ENCODE results near the gene ZMIZ1. TPM values are rescaled to one million over a fixed set of nuclear protein-coding genes. Genes with fewer than 3 reads are reported as not detected.

The ZMIZ1 gene
- total and polyA plus RNA-seq, 4 donors, result 43.0 to 178 (median 107) TPM

DNA sequence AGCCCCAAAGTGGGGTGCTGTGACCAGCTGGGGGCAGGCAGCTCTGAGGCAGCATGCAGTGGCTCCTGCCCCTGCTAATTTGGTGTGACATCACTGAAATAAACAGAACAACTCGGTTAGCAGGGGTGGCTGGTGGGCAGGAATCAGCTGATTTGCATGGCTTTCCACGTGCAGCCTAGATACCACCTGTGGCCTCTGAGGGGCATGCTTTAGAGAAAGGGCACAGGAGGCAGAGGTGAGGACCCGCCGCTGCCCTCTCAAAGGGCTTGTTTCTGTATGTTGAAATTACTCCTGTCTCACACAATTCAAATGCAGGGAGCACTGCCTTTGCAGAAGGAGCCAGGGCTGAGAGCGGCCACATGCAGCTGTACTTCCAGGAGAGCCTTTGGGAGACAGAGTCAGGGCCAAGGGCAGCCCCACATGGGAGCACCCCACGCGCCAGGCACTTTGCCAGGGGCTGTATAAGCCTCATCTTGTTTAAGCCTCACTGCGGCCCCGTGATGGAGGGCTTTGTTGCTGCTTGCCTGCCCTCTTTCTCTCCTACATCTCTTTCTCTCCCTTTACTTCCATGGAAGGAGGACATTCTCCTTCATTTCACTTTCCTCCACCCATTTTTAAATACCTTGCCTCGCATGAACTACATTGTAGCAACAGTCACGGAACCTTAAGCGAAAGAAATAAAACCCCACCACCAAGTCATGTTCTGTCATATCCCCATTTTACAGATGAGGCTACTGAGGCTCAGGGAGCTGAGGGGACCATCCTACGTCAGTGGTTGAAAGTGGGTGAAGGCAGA lies 137.7 kb downstream of the ZMIZ1 start:
- Histone ChIP-seq H3K4me3 (ENCODE audit: low read depth, low read length) (no peak overlapping the region), H3K27me3 (ENCODE audit: control insufficient read depth, insufficient read depth, low read length) (no peaks in the 10 kb centered on the region), H3K4me1 (ENCODE audit: control insufficient read depth, insufficient read depth, low read length) (peaks cover 43% of the 10 kb centered on the region), H3K27ac (ENCODE audit: low read depth, low read length) (no peak overlapping the region), H3K9me3 (ENCODE audit: control insufficient read depth, insufficient read depth, low read length) (no peaks in the 10 kb centered on the region), H3K36me3 (ENCODE audit: control insufficient read depth, insufficient read depth, low read length) (peaks cover 96% of the 10 kb centered on the region)
- 46% methylated on average over 7 of the region's 13 CpGs for whole genome bisulfite sequencing (ENCODE audit: insufficient coverage)
- peak in 1 of 6 donors; percentile 32 for DNase-seq (ENCODE audit: low read depth in 4 of 6, low spot score in 6 of 6)

GRCh38 chr10:79207096-79207357 lies 138.3 kb downstream of the ZMIZ1 start:
- no peak overlapping the region for H3K4me3 ChIP-seq (ENCODE audit: low read depth, low read length)
- H3K27ac ChIP-seq (ENCODE audit: low read depth, low read length), result no peak overlapping the region
- no peaks in the 10 kb centered on the region for H3K9me3 ChIP-seq (ENCODE audit: control insufficient read depth, insufficient read depth, low read length)
- peaks cover 94% of the 10 kb centered on the region for H3K36me3 ChIP-seq (ENCODE audit: control insufficient read depth, insufficient read depth, low read length)
- H3K27me3 ChIP-seq (ENCODE audit: control insufficient read depth, insufficient read depth, low read length), result no peaks in the 10 kb centered on the region
- no peak for DNase-seq (ENCODE audit: low read depth in 4 of 6, low spot score in 6 of 6)
- WGBS (ENCODE audit: insufficient coverage), result 80% methylated on average over 4 of the region's 4 CpGs
- H3K4me1 ChIP-seq (ENCODE audit: control insufficient read depth, insufficient read depth, low read length), result peaks cover 47% of the 10 kb centered on the region

DNA sequence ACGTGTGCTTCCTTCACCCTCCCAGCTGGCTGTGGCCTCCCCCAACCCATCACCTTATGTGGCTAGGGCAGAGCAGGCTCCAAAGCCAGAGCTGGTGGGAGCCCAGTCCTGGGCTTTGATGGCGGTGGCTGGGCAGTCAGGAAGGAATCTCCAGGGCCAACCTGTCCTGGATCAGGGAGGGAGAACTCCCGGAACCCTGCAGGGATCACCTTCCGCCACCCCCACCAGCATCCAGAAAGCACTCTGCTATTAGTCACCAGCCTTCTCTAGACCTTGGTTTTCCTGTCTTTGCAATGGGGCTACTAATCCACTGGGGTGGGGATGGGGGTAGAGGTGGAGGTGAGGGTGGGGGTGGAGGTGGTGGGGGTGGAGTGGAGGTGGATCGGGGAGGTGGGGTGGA lies 139.0 kb downstream of the ZMIZ1 start:
- 64% methylated on average over 2 of the region's 5 CpGs for WGBS (ENCODE audit: insufficient coverage)
- H3K4me3 ChIP-seq (ENCODE audit: low read depth, low read length), result no peak overlapping the region
- DNase-seq (ENCODE audit: low read depth in 4 of 6, low spot score in 6 of 6), result no peak
- H3K27ac ChIP-seq (ENCODE audit: low read depth, low read length), result no peak overlapping the region
- no peaks in the 10 kb centered on the region for H3K9me3 ChIP-seq (ENCODE audit: control insufficient read depth, insufficient read depth, low read length)
- peaks cover 42% of the 10 kb centered on the region for H3K4me1 ChIP-seq (ENCODE audit: control insufficient read depth, insufficient read depth, low read length)
- peaks cover 89% of the 10 kb centered on the region for H3K36me3 ChIP-seq (ENCODE audit: control insufficient read depth, insufficient read depth, low read length)
- no peaks in the 10 kb centered on the region for H3K27me3 ChIP-seq (ENCODE audit: control insufficient read depth, insufficient read depth, low read length)

DNA sequence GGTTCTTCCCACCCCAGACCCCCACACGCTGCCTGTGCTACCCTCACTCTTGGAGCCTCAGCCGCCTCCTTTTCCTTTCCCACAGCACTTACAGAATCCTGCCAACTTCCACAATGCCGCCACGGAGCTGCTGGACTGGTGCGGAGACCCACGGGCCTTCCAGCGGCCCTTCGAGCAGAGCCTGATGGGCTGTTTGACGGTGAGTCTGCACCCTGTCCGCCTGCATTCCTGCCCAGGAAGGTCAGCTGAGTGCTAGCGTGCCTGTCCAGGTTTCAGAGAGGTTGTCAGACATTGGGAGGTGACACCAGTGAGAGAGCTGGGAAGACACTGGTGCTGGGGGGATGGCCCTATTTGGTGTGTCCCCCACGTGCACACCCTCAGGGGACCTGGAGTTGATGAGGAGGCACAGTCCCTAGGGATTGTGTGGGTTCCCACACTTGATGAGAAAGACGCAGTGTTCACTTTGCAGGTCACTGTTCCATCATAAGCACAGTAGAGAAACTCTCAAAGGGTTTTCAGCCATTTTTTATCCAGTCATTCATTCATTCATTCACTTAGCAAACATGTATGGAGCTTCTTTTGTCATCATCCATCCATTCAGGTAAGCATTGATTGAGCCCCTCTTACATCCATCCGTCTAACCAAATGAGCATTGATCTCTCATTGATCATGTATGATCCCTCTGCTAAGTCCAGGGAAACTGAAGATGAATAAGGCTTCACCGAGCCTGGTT lies 139.7 kb downstream of the ZMIZ1 start:
- H3K27me3 ChIP-seq (ENCODE audit: control insufficient read depth, insufficient read depth, low read length), result no peaks in the 10 kb centered on the region
- no peak overlapping the region for H3K27ac ChIP-seq (ENCODE audit: low read depth, low read length)
- H3K36me3 ChIP-seq (ENCODE audit: control insufficient read depth, insufficient read depth, low read length), result peaks cover 89% of the 10 kb centered on the region

GRCh38 chr10:79209340-79209739 lies 140.6 kb downstream of the ZMIZ1 start:
- Histone ChIP-seq H3K9me3 (ENCODE audit: control insufficient read depth, insufficient read depth, low read length) (no peaks in the 10 kb centered on the region), H3K36me3 (ENCODE audit: control insufficient read depth, insufficient read depth, low read length) (peaks cover 85% of the 10 kb centered on the region), H3K27ac (ENCODE audit: low read depth, low read length) (no peak overlapping the region), H3K27me3 (ENCODE audit: control insufficient read depth, insufficient read depth, low read length) (no peaks in the 10 kb centered on the region), H3K4me3 (ENCODE audit: low read depth, low read length) (no peak overlapping the region), H3K4me1 (ENCODE audit: control insufficient read depth, insufficient read depth, low read length) (peaks cover 26% of the 10 kb centered on the region)
- WGBS (ENCODE audit: insufficient coverage), result 49% methylated on average over 10 of the region's 10 CpGs
- no peak for DNase-seq (ENCODE audit: low read depth in 4 of 6, low spot score in 6 of 6)

More for the DNA sequence above, 139.7 kb downstream of the ZMIZ1 start:
- WGBS (ENCODE audit: insufficient coverage), result 90% methylated on average over 13 of the region's 15 CpGs
- Histone ChIP-seq H3K4me3 (ENCODE audit: low read depth, low read length) (no peak overlapping the region), H3K4me1 (ENCODE audit: control insufficient read depth, insufficient read depth, low read length) (peaks cover 36% of the 10 kb centered on the region), H3K9me3 (ENCODE audit: control insufficient read depth, insufficient read depth, low read length) (no peaks in the 10 kb centered on the region)
- DNase-seq (ENCODE audit: low read depth in 4 of 6, low spot score in 6 of 6), result no peak

DNA sequence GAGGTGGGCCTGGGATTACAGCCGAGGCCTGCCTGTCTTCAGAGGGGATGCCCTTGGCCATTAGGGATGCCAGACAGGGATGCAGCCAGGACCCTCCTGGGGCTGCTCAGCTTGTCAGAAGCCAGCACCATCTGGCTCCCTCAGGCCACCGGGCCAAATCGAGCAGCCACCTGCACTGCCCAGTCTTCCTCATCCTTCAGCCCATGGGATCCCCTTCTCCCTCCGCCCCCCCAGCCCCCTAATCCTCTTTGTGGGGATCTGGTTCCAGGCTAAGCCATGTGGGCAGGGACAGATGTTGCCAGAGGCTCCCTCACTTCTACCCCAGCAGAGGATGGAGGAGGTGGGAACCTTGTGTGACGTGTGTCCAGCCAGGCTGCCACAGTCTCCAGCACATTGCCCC lies 141.1 kb downstream of the ZMIZ1 start:
- Histone ChIP-seq H3K27ac (ENCODE audit: low read depth, low read length) (no peak overlapping the region), H3K9me3 (ENCODE audit: control insufficient read depth, insufficient read depth, low read length) (no peaks in the 10 kb centered on the region), H3K4me1 (ENCODE audit: control insufficient read depth, insufficient read depth, low read length) (peaks cover 25% of the 10 kb centered on the region), H3K27me3 (ENCODE audit: control insufficient read depth, insufficient read depth, low read length) (no peaks in the 10 kb centered on the region), H3K4me3 (ENCODE audit: low read depth, low read length) (no peak overlapping the region), H3K36me3 (ENCODE audit: control insufficient read depth, insufficient read depth, low read length) (peaks cover 85% of the 10 kb centered on the region)
- 78% methylated on average over 1 of the region's 5 CpGs for WGBS (ENCODE audit: insufficient coverage)
- no peak for DNase-seq (ENCODE audit: low read depth in 4 of 6, low spot score in 6 of 6)

DNA sequence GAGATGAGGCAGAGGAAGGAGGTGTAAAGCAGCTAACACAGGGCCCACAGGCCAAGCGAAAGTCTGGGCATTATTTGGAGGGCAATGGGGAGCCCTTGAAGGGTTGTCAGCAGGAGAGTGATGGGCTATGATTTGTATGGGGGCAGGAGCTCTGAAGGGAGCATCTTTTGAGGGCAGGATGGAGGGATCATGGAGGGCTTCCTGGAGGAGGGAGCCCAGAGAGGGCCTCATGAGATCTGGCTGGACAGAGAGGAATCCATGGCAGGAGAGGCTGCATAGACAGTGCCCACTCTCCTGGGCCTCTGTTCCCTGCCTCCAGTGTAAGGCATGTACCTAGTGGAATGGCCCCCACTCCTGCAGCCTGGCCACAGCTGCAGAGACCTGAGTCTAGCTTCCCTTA lies 141.9 kb downstream of the ZMIZ1 start:
- H3K4me3 ChIP-seq (ENCODE audit: low read depth, low read length), result no peak overlapping the region
- H3K9me3 ChIP-seq (ENCODE audit: control insufficient read depth, insufficient read depth, low read length), result no peaks in the 10 kb centered on the region
- H3K27ac ChIP-seq (ENCODE audit: low read depth, low read length), result no peak overlapping the region
- WGBS (ENCODE audit: insufficient coverage), result 100% methylated on average over 1 of the region's 1 CpG
- H3K4me1 ChIP-seq (ENCODE audit: control insufficient read depth, insufficient read depth, low read length), result peaks cover 18% of the 10 kb centered on the region
- no peak for DNase-seq (ENCODE audit: low read depth in 4 of 6, low spot score in 6 of 6)
- peaks cover 85% of the 10 kb centered on the region for H3K36me3 ChIP-seq (ENCODE audit: control insufficient read depth, insufficient read depth, low read length)
- no peaks in the 10 kb centered on the region for H3K27me3 ChIP-seq (ENCODE audit: control insufficient read depth, insufficient read depth, low read length)

DNA sequence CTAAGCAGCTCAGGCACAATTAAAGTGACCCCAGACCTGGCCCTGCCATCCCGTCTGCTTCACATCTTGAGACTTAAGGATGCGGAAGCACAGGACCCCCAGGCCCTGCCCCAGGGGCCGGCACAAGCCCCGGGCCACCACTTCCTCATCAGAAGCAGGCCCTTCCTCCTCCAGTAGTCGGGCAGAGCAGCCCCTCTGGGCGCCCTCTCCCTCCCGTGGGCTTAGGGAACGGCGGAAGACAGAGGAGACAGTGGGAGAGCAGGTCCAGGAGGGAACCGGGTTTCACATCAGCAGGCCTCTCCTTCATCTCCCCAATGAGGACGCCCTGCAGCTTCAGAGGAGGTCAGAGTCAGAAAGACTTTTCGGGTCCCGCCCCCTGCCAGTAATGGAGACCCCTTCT lies 142.8 kb downstream of the ZMIZ1 start:
- Histone ChIP-seq H3K4me1 (ENCODE audit: control insufficient read depth, insufficient read depth, low read length) (peaks cover 9% of the 10 kb centered on the region), H3K36me3 (ENCODE audit: control insufficient read depth, insufficient read depth, low read length) (peaks cover 86% of the 10 kb centered on the region), H3K9me3 (ENCODE audit: control insufficient read depth, insufficient read depth, low read length) (no peaks in the 10 kb centered on the region), H3K4me3 (ENCODE audit: low read depth, low read length) (no peak overlapping the region), H3K27me3 (ENCODE audit: control insufficient read depth, insufficient read depth, low read length) (no peaks in the 10 kb centered on the region), H3K27ac (ENCODE audit: low read depth, low read length) (no peak overlapping the region)
- whole genome bisulfite sequencing (ENCODE audit: insufficient coverage), result 75% methylated on average over 4 of the region's 13 CpGs
- no peak for DNase-seq (ENCODE audit: low read depth in 4 of 6, low spot score in 6 of 6)

- Histone ChIP-seq H3K36me3 (ENCODE audit: control insufficient read depth, insufficient read depth, low read length) (peaks cover 81% of the 10 kb centered on the region), H3K9me3 (ENCODE audit: control insufficient read depth, insufficient read depth, low read length) (no peaks in the 10 kb centered on the region)
Measured at GRCh38 chr10:79215531-79215930, 146.8 kb downstream of the ZMIZ1 start.

More at GRCh38 chr10:79215531-79215930, 146.8 kb downstream of the ZMIZ1 start:
- no peak for DNase-seq (ENCODE audit: low read depth in 4 of 6, low spot score in 6 of 6)
- Histone ChIP-seq H3K4me1 (ENCODE audit: control insufficient read depth, insufficient read depth, low read length) (peaks cover 24% of the 10 kb centered on the region), H3K27ac (ENCODE audit: low read depth, low read length) (no peak overlapping the region), H3K4me3 (ENCODE audit: low read depth, low read length) (no peak overlapping the region), H3K27me3 (ENCODE audit: control insufficient read depth, insufficient read depth, low read length) (no peaks in the 10 kb centered on the region)
- 94% methylated on average over 5 of the region's 5 CpGs for WGBS (ENCODE audit: insufficient coverage)
